Measurements from ENCODE around the gene TMOD4. TPM values are rescaled to one million over a fixed set of nuclear protein-coding genes. Genes with fewer than 3 reads are reported as not detected.

The TMOD4 gene
- total and polyA plus RNA-seq, 2 of the 13 experiments (the other 11 are each of a cell fraction or from before 2014, with no cell fraction given): 0.66 TPM; not detected in 1

DNA sequence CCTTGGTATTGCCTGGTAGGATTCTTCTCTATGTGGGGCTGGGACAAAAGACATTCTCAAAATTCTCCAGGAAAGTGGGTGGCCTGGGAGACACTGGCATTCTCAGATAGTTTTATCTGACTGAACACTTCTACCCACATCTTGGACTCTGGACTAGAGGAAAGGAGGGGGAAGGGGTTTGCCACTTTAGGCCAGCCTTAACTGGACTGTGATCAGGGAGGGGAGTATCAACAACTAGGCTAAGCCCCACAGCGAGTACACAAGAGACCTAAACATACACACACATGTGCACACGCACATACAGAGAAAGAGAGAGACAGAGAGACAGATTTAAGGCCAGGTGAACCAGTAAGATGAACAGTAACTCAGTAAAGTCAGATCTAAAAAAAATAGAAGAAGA, 28.1 kb downstream of the TMOD4 start (continued):
- TF ChIP-seq FOXC1 (CRISPR knock-in tag; IDR thresholded peaks at IDR 0.05; ENCODE audit: borderline replicate concordance): no peak
- TF ChIP-seq REL (CRISPR knock-in tag; conservative IDR thresholded peaks at IDR 0.05): no peak
- no peak for TF ChIP-seq ZNF816 (CRISPR knock-in tag; IDR thresholded peaks at IDR 0.05; ENCODE audit: borderline replicate concordance)
- TF ChIP-seq RFXAP (CRISPR knock-in tag; IDR thresholded peaks at IDR 0.05; ENCODE audit: borderline replicate concordance): no peak
- peak; percentile 48; the same call in 1 of the 2 replicates for TF ChIP-seq PITX1 (CRISPR knock-in tag; IDR thresholded peaks at IDR 0.05)
- TF ChIP-seq SP5 (CRISPR knock-in tag; IDR thresholded peaks at IDR 0.05; ENCODE audit: borderline replicate concordance, low read depth): no peak
- no peak for TF ChIP-seq SP4 (CRISPR knock-in tag; IDR thresholded peaks at IDR 0.05)
- no peak for TF ChIP-seq NFIC (IDR thresholded peaks at IDR 0.05; ENCODE audit: low read length)
- peak; percentile 23; the same call in 1 of the 2 replicates for TF ChIP-seq HOXA3 (CRISPR knock-in tag; IDR thresholded peaks at IDR 0.05)
- TF ChIP-seq NFATC3 (CRISPR knock-in tag; IDR thresholded peaks at IDR 0.05): no peak
- TF ChIP-seq ZNF619 (CRISPR knock-in tag; IDR thresholded peaks at IDR 0.05): no peak
- no peak for TF ChIP-seq NR2F6 (IDR thresholded peaks at IDR 0.05)
- no peak for TF ChIP-seq NR2F6 (CRISPR knock-in tag; IDR thresholded peaks at IDR 0.05)
- peak in 1 of 2 experiments; percentile 67; a peak in 1 of 4 replicates for TF ChIP-seq MAFK (conservative IDR thresholded peaks at IDR 0.05 in 1 of 2, IDR thresholded peaks at IDR 0.05 in 1 of 2; ENCODE audit: low read length in 2 of 2)
- TF ChIP-seq FOXA1 (IDR thresholded peaks at IDR 0.05): no peak
- peak; percentile 67 for TF ChIP-seq FOXA1 (CRISPR knock-in tag; IDR thresholded peaks at IDR 0.05)
- TF ChIP-seq, protein P1, sequence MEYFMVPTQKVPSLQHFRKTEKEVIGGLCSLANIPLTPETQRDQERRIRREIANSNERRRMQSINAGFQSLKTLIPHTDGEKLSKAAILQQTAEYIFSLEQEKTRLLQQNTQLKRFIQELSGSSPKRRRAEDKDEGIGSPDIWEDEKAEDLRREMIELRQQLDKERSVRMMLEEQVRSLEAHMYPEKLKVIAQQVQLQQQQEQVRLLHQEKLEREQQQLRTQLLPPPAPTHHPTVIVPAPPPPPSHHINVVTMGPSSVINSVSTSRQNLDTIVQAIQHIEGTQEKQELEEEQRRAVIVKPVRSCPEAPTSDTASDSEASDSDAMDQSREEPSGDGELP (IDR thresholded peaks at IDR 0.05; ENCODE audit: borderline replicate concordance, low read depth): no peak
- no peak for TF ChIP-seq ZNF232 (CRISPR knock-in tag; IDR thresholded peaks at IDR 0.05; ENCODE audit: borderline replicate concordance)
- 0 out of 2 replicates have a peak, but pooled peaks have one; percentile 24 for TF ChIP-seq ARNTL (CRISPR knock-in tag; IDR thresholded peaks at IDR 0.05)
- TF ChIP-seq, protein P2, sequence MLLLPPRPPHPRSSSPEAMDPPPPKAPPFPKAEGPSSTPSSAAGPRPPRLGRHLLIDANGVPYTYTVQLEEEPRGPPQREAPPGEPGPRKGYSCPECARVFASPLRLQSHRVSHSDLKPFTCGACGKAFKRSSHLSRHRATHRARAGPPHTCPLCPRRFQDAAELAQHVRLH (CRISPR knock-in tag; IDR thresholded peaks at IDR 0.05; ENCODE audit: borderline replicate concordance, low read depth): no peak
- TF ChIP-seq, protein P3, sequence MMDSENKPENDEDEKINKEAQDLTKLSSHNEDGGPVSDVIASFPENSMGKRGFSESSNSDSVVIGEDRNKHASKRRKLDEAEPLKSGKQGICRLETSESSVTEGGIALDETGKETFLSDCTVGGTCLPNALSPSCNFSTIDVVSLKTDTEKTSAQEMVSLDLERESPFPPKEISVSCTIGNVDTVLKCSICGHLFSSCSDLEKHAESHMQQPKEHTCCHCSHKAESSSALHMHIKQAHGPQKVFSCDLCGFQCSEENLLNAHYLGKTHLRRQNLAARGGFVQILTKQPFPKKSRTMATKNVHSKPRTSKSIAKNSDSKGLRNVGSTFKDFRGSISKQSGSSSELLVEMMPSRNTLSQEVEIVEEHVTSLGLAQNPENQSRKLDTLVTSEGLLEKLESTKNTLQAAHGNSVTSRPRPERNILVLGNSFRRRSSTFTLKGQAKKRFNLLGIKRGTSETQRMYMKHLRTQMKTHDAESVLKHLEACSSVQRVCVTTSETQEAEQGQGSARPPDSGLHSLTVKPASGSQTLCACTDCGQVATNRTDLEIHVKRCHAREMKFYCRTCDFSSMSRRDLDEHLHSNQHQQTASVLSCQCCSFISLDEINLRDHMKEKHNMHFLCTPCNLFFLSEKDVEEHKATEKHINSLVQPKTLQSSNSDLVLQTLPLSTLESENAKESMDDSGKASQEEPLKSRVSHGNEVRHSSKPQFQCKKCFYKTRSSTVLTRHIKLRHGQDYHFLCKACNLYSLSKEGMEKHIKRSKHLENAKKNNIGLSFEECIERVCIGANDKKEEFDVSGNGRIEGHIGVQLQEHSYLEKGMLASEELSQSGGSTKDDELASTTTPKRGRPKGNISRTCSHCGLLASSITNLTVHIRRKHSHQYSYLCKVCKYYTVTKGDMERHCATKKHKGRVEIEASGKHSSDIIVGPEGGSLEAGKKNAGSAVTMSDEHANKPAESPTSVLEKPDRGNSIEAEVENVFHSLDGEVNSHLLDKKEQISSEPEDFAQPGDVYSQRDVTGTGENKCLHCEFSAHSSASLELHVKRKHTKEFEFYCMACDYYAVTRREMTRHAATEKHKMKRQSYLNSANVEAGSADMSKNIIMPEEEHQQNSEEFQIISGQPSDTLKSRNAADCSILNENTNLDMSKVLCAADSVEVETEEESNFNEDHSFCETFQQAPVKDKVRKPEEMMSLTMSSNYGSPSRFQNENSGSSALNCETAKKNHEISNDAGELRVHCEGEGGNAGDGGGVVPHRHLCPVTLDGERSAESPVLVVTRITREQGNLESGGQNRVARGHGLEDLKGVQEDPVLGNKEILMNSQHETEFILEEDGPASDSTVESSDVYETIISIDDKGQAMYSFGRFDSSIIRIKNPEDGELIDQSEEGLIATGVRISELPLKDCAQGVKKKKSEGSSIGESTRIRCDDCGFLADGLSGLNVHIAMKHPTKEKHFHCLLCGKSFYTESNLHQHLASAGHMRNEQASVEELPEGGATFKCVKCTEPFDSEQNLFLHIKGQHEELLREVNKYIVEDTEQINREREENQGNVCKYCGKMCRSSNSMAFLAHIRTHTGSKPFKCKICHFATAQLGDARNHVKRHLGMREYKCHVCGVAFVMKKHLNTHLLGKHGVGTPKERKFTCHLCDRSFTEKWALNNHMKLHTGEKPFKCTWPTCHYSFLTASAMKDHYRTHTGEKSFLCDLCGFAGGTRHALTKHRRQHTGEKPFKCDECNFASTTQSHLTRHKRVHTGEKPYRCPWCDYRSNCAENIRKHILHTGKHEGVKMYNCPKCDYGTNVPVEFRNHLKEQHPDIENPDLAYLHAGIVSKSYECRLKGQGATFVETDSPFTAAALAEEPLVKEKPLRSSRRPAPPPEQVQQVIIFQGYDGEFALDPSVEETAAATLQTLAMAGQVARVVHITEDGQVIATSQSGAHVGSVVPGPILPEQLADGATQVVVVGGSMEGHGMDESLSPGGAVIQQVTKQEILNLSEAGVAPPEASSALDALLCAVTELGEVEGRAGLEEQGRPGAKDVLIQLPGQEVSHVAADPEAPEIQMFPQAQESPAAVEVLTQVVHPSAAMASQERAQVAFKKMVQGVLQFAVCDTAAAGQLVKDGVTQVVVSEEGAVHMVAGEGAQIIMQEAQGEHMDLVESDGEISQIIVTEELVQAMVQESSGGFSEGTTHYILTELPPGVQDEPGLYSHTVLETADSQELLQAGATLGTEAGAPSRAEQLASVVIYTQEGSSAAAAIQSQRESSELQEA (CRISPR knock-in tag; IDR thresholded peaks at IDR 0.05; ENCODE audit: not compliant biosample characterization): no peak
- TF ChIP-seq, protein P4, sequence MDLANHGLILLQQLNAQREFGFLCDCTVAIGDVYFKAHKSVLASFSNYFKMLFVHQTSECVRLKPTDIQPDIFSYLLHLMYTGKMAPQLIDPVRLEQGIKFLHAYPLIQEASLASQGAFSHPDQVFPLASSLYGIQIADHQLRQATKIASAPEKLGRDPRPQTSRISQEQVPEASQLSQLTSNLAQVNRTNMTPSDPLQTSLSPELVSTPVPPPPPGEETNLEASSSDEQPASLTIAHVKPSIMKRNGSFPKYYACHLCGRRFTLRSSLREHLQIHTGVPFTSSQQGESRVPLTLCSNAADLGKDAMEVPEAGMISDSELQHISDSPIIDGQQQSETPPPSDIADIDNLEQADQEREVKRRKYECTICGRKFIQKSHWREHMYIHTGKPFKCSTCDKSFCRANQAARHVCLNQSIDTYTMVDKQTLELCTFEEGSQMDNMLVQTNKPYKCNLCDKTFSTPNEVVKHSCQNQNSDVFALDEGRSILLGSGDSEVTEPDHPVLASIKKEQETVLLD (CRISPR knock-in tag; IDR thresholded peaks at IDR 0.05; ENCODE audit: low read depth): no peak
- no peak for TF ChIP-seq KDM4B (CRISPR knock-in tag; IDR thresholded peaks at IDR 0.05)

All from HepG2 (cell line).